Measurements from ENCODE around the gene ARRDC4. TPM values are rescaled to one million over a fixed set of nuclear protein-coding genes. Genes with fewer than 3 reads are reported as not detected.

ARRDC4 gene, protein sequence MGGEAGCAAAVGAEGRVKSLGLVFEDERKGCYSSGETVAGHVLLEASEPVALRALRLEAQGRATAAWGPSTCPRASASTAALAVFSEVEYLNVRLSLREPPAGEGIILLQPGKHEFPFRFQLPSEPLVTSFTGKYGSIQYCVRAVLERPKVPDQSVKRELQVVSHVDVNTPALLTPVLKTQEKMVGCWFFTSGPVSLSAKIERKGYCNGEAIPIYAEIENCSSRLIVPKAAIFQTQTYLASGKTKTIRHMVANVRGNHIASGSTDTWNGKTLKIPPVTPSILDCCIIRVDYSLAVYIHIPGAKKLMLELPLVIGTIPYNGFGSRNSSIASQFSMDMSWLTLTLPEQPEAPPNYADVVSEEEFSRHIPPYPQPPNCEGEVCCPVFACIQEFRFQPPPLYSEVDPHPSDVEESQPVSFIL
- total RNA-seq (2014; rRNA removed; shearing (Covaris generic)), result 6.3 and 6.9 TPM in 2 replicates

DNA sequence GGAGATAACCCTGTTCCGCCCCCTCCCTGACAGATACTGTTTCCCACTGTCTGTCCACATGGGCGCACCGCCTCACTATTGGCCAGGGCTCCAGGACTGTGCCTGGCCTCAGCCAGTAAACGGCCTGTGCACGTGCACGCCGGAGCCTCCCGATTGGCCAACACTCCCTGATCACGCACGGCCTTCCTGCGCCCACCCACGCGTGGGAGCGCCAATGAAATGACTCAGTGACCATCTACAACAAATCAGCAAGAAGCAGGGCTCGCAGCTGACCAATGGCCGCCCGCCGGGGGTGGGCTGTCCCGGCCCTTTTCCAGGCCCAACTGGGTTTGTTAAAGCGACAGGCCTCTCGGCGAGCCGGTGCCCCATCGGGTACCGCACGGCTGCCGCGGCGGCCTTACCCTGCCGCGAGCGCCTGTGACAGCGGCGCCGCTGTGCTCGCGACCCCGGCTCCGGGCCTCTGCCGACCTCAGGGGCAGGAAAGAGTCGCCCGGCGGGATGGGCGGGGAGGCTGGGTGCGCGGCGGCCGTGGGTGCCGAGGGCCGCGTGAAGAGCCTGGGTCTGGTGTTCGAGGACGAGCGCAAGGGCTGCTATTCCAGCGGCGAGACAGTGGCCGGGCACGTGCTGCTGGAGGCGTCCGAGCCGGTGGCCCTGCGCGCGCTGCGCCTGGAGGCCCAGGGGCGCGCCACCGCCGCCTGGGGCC, at the start of gene ARRDC4:
TSS of gene ARRDC4 (plus strand) at position 340 of the 703 bp plus-strand sequence. CDS start at position 499, 159 bp downstream.
- peak; percentile 100 for DNase-seq (ENCODE audit: low spot score)

DNA sequence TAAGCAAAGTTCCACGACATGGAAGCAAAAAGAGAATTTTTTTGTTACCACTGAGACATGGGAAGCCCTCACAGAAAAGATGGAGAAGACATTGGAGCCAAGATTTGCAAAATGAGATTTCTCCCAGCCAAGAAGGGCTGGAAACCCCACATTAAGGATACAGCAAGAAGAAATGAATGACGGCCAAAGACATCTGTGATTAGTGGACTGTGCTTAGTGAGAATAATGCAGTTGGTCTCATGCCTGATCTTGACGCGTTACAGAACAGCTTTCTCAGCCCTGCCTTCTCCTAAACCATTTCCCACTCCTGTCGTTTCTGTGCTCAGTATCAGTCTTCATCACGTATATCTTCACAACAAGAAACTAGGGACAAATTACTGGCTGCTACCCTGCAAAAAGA, 45.8 kb upstream of the ARRDC4 start:
- DNase-seq (ENCODE audit: low spot score), result no peak

DNA sequence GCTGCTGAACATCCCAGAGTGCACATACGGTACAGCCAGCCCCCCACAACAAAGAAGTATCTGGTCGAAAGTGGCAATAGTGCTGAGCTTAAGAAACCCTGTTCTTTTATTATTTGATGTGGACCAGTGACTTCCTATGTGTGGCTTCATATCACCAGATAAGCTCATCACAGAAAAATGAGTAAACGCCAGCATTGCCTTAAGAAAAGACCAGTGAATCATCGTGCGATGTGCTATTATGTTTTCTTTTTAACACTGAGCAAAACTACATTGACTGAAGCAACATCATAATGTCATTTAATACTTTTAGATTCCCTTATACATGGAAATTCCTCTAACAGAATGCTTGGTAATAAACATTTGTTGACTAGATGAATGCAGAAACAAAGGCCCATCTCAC, 45.2 kb upstream of the ARRDC4 start:
- DNase-seq (ENCODE audit: low spot score), result no peak

DNA sequence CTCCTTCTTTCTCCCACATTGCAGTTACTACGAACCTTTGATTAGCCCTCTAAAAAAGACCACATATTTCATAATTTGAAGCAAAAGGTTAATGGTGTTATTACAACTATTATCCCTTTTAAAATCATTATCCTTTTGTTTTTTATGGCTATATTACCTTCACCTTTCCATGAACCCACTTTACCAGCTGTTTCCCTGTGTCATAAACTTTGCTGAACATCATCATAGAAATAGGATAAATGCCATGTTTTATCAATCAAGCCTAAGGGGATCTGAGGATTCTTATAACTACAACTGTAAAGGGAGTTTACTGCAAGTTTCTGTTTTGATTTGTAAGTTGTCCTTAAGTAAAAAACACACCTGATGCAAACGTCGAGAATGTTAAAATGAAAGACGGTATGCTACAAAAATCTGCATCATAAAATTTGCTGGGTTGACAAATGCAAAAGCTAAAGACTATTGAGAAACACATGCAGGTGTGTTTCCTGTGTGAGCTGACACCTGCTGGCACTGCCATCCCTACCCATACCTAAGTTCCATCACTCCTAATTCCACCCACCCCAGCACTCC, 39.1 kb upstream of the ARRDC4 start:
- DNase-seq (ENCODE audit: low spot score), result no peak

DNA sequence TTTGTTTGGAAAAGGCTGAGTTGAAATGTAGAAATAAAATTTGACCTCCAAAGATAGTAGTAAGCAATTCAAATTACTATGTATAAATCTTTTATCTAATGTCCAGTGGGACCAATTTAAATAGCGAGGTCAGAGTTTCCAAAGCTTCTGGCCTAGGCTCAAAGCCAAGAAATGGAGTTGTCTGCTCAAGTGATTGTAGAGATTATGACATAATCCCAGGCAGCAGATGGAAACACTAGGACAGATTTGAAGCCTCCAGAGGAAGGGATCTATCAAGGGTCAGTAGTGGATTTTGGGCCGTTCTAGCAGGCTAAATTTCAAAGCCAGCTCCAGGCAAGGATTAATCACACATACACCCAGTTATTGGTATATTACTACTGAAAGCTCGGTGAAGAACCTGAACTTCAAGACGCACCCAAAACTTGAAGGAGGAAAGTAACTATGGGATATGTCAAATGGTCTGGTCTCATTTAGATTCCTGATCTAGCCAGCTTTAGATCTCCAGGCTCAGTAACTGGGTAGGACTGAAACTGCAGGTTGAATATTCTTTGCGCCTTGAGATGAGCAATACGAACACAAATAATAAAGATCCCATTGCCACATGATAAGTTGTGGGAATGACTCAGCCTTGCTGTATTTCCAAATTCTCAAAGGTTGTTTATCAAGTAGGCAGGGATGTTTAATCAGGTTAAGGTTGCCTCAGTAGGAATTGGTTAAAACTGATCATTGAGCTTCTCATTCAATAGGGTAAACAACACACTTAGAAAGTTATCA, 30.9 kb upstream of the ARRDC4 start:
- no peak for DNase-seq (ENCODE audit: low spot score)

DNA sequence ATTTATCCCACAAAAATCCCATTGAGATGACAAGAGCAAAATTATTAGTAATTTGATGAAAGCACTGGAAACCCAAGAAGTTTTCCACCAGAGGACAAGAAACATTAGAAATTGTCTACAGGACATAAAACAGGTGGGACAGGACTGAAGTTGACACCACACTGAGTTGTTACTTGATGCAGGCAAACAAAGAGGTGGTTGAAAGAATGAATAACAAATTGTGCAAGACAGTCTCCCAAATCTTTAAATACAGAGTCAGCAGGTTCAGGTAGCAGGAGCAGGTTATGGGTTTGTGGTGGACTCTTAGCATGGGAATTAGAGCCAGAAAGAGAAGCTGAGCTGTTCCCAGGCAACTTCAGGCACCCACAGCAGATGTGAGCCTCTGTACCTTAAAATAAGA, 30.3 kb upstream of the ARRDC4 start:
- DNase-seq (ENCODE audit: low spot score), result no peak

DNA sequence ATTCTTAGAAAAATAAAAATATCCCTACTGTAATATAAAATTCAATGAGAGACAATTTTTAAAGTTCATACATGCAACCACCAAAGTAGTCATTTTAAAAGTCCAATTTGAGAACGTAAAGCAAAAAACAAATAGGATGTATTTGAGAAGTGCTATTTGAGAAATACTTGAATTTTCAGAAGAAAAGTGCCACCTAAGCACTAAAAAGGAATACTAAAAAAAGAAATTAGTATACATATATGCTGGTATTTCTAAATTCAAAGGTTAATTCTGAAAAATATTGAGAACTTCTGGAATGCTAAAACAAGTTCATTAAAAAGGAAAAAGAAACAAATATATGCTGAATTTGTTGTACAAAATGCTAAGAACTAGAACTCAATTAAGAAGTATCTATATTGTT, 29.2 kb upstream of the ARRDC4 start:
- no peak for DNase-seq (ENCODE audit: low spot score)

DNA sequence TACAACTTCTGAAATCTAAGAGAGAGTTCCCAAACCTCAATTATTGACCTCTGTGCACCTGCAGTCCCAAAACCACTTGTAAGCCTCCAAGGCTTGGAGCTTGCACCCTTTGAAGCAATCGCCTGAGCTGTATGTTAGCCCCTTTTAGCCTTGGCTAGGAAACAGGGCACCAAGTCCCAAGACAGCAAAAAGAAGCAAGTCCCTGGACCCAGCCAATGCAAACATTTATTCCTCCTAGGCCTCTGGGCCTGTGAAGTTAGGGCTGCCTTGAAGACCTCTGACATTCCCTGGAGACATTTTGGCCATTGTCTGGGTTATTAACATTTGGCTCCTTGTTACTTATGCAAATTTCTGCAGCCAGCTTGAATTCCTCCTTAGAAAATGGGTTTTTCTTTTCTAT, 26.9 kb upstream of the ARRDC4 start:
- no peak for DNase-seq (ENCODE audit: low spot score)

DNA sequence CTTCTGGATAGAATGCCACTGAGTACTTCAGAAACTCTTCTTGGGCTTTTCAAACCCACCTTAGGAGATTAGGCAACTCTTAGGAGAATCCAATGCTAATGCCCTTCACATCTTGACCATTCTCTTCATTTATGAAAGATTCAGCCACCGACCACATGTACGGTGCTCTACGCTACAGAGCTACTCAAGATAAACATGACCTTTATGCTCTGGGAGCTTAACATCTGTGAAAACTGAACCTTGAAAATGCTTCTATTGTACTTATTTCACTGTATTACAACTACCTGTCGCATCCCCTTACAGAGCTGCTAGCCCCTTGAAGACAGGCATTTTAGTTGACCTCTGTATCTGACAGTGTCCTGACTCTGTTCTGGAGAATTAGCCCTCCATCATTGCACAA, 19.5 kb upstream of the ARRDC4 start:
- DNase-seq (ENCODE audit: low spot score), result no peak

DNA sequence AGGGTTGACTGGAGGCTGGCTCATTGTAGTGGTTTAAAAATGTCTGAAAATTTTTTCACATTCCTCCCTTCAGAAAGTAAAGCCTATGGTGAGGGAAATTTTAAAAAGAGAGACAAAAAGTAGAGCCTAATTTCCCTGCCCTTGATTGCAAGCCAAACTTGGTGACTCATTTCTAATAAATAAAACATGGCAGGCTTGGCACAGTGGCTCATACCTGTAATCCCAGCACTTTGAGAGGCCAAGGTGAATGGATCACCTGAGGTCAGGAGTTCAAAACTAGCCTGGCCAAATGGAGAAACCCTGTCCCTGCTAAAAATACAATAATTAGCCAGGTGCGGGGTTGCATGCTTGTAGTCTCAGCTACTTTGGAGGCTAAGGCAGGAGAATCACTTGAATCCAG, 18.9 kb upstream of the ARRDC4 start:
- no peak for DNase-seq (ENCODE audit: low spot score)

DNA sequence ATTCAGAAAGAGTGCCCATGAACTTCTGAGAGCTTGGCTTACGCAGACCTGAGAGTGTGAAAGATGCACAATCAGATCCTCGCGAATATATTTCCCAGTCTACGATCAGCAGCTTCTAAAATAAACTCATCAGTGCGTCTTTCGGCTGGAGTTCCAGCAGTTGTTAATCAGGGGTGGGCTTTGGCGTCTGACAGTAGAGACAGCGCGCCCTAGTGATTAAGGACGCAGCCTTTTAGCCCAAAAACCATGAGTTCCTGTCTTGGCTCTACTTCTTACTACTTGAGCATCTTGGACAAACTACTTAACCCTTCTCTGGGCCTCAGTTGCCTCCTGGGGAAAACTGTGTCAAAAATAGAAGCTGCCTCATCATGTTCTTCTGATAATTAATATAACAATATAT, 15.8 kb upstream of the ARRDC4 start:
- no peak for DNase-seq (ENCODE audit: low spot score)

DNA sequence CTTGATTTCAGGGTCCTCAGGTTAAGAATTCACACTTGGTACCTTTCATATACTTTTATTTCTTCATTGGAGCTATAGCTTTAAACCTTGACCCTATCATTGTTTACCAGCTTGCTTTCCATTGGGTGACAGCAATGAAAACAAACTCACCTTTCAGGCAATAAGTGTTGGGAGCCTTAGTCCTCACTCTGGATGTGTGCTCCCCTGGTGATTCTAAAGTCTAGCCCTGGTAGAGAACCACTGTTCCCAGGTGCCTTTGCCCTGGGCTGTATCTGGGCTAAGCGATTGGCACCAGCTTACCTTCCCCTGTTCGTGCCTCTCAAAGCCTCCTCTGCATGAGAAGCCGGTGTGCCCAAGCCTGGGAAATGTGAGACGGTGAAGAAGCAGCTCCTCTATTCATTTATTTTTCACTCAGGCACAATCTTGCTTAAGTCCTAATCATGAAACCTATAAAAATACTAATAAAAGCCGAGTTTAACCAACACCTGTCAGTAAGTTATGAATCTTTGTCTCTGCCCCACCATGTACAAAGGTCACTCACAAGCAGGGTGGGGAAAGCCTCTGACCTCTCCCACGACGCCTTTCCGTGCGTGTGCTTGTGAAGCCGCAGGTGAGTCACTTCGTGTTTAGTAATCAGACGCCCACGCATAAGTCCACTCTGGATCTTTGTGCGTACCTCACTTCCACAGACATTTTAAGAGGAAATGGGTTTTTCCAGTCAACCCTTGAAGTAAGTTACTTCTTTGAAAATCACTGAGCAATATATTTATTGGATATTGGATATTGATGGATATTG, 12.8 kb upstream of the ARRDC4 start:
- DNase-seq (ENCODE audit: low spot score), result no peak

DNA sequence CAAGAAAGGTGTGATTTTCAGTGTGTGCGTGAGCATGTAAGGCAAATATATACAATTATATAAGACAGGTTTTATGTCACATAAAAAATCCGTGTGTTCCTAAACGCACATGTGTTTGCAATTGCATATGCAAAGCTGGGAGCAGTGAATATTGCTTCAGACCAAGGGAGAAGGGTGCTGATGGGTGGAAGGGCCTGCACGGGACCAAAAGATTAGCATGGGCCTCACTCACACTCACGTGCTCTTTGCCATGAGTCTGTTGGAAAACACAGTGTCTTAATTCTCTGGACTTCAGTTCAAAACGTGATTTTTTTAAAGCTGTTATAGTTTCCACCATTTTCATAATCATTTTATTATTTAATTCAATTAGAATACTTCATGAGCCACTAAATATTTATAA, 7.2 kb upstream of the ARRDC4 start:
- DNase-seq (ENCODE audit: low spot score), result no peak

DNA sequence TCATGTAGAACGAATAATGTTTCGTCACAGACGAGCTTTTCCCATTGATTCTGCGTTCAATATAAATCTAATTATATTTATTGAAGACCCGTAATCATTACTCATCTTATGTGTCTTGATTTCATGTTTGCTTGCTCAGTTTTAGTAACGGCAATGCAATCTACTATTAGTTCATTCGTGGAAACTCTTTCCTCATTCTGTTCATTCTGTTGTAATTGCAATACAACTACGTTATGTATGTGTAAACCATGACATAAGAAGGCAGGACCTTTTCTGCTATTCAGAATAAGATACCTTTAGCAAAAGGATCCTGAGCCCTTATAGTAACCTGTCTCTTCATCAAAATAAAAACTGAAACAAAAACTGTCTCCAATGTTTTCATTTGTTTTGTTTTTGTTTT, 6.8 kb upstream of the ARRDC4 start:
- DNase-seq (ENCODE audit: low spot score), result no peak

DNA sequence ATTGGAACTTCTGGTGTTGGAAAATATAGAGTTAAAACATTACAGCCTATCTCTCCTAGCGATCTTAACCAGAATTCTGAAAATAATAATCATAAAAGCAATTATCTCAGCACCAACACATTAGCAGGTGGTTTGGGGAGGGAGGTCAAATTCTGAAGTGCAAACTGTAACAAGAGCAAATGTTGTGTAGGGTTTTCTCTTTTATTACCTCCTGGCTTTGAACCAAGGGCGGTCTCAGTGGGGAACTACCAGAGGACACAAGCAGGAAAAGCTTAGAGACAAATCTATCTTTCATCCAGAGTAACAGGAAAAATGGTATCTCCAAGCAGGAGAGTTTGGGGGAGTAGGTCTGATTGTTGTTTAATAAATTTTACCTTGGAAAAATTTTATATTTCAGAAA, 5.5 kb upstream of the ARRDC4 start:
- DNase-seq (ENCODE audit: low spot score), result no peak

DNA sequence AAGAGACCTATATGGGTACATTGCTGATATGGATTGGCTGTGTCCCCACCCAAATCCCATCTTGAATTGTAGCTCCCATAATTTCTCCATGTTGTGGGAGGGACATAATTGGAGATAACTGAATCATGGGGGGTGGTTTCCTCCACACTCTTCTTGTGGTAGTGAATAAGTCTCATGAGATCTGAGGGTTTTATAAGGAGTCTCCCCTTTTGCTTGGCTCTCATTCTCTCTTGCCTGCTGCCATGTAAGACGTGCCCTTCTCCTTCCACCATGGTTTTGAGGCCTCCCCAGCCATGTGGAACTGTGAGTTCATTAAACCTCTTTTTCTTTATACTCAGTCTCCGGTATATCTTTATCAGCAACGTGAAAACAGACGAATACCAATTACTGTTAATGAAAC, 5.0 kb upstream of the ARRDC4 start:
- DNase-seq (ENCODE audit: low spot score), result no peak

DNA sequence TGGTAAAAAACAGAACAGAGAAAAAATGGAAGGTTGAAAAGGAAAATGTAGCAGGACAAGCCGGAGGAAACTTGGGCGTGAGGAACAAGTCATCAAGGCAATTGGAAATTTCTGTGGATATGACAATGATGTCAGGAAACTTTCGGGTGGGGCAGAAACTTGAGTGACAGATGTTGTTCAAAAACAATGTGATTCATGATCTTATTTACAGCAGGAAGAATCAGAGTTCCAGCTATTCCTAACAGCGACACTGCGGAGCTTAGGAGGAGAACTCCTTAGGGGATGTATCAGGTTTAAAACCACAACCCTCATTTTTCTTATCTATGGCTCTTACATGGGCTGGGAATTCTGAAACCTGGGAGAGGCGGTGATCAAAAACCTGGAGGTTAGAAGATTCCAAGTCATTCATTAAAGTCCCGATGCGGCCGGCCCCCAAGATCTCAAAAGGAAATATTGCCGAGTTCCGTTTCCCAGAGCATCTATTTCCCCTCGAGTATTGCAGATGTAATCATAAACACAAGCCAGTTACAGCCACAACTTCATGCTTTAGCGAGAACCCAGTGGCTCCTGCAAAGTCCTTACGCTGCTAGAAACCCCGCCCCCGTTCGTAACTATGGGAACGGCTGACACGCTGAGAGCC, 659 bp upstream of the ARRDC4 start:
- DNase-seq (ENCODE audit: low spot score), result no peak

DNA sequence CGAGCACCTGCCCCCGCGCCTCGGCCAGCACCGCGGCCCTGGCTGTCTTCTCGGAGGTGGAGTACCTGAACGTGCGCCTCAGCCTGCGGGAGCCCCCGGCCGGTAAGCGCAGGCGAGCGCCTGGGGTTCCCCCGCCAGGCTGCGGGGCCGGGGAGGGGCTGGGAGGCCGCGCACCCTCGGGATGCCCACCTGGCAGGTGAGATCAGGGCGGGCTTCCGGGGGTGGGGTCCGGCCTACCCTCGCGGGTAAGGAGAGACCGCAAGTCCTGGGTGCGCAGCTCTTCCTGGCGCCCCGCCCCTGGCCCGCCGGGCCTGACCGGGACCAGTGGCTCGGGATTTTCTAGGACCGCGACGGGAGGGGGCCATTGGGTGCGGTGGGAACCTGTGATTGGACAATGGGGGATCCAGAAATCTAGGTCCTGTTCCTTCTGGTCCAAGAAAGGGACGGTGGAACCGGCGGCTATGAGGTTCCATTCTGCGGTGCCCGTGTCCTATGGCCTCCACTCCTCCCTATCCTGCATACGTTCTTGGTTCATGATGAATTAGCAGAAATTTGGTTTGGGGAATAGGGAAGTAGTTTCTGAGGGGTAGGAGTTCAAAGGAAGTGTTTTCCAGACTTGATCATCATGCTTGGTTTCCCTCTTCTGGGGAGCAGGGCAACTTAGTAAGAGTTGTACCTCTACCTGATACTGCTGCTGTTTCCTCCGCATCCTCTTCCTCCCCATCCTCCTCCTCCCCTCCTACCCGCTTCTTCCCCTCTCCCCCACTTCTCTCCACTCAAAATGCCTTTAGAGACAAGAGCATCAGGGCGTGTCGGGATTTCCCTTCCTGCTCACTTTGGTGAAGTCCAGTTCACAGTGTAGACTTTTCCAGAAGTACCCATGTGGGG, 808 bp downstream of the ARRDC4 start:
- no peak for DNase-seq (ENCODE audit: low spot score)

DNA sequence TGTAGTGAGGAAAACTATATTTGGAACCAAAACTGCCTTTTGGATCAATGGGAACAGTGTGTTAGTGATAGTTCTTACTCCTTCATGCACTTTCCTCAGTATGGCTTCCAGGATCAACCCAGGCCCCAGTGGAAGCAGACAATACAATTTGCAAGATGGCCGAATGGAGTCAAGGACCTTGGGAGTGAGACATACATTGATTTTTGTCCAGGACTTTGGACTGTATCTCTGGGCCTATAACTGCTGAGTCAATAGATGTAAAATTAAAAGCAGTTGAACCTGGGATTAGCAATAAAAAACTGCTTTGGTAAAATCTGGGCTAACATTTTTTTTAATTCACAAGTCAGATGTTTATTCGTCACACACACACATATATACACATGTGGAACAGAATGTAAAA, 1.8 kb downstream of the ARRDC4 start:
- DNase-seq (ENCODE audit: low spot score), result no peak

DNA sequence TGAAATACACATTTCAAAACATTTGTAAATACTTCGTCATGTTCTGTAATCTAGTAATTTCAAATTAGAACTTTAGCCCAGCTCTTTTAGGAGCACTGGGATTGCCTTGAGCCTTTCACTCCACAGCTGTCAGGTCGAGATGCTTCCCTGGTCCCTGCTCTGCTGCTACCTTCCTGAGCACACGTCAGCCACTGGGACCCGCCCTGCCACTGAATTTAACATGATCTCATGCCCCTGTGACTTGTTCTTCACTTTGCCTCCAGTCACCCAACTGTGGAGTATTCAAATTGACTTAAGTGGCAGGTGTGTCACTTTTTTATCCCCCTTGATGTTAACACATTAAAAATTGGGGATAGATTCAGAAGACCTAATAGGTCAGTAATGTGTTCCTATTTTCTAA, 3.3 kb downstream of the ARRDC4 start:
- DNase-seq (ENCODE audit: low spot score), result no peak
